HG02943 (cell line): ENCODE results near the gene PSD2.

Source experiments
- ATAC-seq: cut with Tn5 transposase; IDR thresholded peaks from one replicate; pipeline ENCODE4 v1.9.1; 2021; ENCODE audit warnings: mild to moderate bottlenecking, low read depth, moderate library complexity; ENCODE audit not compliant: unreplicated experiment

PSD2 gene

GRCh38 chr5:139831624-139832023 lies 36.0 kb downstream of the PSD2 start:
- ATAC-seq = no peak

DNA sequence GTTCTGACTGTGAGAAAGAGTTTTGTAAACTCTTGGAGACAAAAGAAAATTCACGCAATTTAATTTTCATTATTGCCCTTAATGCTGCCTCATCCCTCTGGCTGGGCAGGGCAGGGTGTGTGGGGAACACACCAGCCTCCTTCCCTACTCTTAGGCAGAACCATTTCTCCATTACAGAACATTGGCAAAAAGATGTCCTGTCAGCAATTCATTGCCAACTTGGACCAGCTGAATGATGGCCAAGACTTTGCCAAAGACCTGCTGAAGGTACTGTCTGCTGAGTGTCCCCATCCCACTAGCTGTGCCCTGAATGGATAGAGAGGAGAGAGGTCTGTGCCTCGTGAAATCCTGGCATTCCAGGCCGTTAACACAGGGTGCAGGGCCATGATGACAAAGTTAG lies 37.9 kb downstream of the PSD2 start:
- ATAC-seq = no peak

DNA sequence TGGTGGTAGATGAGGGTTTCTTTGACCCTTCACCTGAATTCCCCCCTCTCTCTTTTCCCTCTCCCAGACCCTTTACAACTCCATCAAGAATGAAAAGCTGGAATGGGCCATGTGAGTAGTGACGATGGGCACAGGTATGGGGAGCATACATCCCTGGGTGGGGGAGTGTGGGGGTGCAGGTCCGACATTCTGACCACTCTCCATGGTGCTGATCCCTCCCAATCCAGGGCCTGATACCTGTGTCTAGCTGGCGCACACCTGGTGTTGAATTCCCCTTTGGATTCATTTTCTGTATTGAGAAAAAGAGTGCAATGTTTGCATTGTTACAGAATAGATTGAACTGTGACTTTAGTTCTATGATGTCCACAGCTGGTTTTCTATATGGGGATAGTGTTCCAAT lies 40.0 kb downstream of the PSD2 start:
- ATAC-seq = no peak

- no peak for ATAC-seq
Measured at GRCh38 chr5:139836469-139837208, 41.0 kb downstream of the PSD2 start.

GRCh38 chr5:139837711-139838380 lies 42.2 kb downstream of the PSD2 start:
- no peak for ATAC-seq

- ATAC-seq = no peak
Measured at GRCh38 chr5:139838381-139839197, 43.0 kb downstream of the PSD2 start.

- ATAC-seq = no peak
Measured at GRCh38 chr5:139839232-139839815, 43.7 kb downstream of the PSD2 start.

GRCh38 chr5:139839918-139840317 lies 44.3 kb downstream of the PSD2 start:
- no peak for ATAC-seq

DNA sequence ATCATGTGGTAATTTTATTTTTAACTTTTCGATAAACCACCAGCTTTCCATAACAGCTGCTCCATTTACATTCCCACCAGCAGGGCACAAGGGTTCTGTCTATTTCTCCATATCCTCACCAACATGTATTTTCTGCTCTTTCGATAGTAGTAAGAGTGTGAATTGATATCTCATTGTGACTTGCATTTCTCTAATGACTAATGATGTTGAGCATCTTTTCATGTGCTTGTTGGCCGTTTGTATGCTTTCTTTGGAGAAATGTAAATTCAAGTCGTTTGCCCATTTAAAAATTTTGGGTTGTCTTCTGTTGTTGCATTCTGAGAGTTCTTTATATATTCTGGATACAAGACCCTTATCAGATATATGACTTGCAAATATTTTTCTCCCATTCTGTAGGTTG lies 45.9 kb downstream of the PSD2 start:
- ATAC-seq = no peak

GRCh38 chr5:139842321-139842720 lies 46.7 kb downstream of the PSD2 start:
- no peak for ATAC-seq

DNA sequence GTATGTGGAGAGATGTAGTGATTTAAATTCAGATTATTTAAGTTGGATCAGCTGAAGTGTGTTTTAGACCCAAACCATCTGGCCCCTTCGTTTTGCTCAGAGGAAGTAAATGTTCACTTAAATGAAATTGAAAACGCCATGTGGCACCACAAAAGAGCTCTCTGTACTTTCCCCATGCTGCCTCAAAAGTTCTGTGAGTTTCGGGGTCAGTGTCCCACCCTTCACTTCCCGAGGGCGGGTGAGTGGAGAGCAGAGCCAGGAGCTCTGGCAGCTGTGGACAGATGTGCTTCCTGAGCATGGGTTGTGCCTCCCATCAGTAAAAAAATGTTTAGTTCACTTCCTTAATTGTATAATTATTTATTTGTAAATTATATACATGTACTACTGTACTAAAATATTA lies 48.4 kb downstream of the PSD2 start:
- ATAC-seq = no peak

GRCh38 chr5:139844472-139845145 lies 49.0 kb downstream of the PSD2 start:
- no peak for ATAC-seq

DNA sequence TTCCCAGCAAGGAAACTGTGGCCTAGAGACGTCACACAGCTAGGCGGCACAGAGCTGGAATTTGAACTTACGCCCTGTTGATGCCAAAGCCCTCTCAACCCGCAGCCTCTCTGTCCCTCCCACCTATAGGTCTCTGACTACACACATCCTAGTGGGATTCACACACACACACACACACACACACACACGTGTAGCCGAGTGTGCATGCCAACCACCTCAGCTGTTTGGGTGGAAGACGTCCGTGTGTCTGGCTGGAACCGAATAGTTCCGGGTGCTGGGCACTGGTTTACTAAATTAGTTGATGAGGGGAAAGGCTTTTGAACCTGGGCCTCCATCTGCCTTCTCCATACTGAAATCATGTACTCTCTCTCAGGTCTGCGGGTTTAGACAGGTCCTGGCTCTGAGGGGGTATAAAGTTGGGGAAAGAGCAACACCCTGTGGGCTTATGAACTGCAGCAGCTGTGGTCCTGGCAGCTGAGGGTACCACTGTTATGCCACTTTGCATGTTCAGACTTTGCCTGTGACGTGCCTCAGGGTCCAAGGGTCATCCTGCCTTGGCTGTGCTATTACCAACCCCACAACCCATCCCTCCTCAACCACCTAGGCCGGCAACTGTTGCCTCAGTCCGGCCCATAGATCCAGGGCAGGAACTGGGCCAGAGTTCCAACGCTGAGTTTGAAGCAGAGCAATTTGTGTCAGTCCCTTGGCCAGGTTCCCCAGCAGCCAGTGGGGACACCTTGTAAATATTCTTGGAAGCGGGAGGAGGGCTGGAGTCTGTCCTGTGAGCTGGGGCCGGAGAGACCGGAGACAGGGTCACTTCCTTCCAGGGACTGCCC lies 50.5 kb downstream of the PSD2 start:
- ATAC-seq = no peak

DNA sequence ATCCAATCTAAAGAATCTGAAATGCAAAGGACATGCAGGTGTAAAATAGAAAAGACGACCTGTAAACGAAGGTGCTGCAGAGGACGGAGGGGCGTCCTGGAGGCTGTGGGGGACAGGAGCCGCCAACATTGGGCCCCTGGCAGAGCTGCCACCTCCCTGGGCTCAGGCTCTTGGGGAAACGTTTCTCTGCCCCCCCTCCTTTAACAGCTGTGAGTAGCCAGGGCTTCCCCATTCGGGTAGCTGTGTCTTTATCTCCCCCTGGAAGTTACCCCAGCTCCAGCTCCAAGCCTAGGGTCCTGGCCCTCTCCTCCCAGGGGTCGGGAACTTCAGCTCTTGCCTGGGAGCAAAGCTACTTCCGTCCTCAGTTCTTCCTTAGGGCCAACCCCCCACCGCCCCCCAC lies 51.5 kb downstream of the PSD2 start:
- no peak for ATAC-seq

DNA sequence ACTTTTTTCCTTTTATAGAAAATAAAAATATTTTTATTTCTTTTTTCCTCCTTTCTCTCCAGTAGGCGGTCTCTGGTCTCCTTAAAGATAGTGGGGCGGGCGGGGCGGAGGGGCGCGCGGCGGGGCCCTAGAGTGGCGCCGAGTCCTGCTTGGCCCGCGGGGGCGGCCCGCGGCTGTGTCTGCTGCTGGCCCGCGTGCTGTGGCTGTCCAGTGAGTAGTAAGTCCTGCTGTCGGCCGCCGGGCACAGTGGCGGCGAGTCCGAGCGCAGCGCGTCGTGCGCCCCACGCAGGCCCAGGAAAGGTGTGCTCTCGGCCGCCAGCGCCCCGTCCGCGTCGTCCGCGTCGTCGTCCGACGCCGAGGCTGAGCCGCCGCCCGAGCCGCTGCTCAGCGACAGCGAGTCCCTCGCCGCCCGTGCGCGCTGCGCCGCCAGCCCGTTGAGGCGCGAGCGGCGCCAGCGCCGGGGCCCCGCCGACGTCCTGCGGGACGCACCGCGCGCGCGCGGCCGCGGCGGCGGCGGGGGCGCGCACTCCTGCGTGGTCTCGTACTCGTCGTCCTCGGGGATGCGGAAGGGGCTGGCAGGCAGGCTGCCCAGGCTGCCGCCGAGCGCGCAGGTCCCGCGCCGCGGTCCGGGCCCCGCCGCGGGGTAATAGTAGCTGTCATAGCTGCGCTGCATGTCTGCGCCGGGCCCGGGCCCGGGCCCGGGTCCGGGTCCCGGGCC lies 52.3 kb downstream of the PSD2 start:
- peak; percentile 46 for ATAC-seq

- ATAC-seq = no peak
Measured at GRCh38 chr5:139848508-139849100, 53.0 kb downstream of the PSD2 start.

- ATAC-seq = no peak
Measured at GRCh38 chr5:139849501-139849900, 53.9 kb downstream of the PSD2 start.

GRCh38 chr5:139849942-139850341 lies 54.3 kb downstream of the PSD2 start:
- no peak for ATAC-seq
